ENCODE results near the gene RAPGEF5. TPM values are rescaled to one million over a fixed set of nuclear protein-coding genes. Genes with fewer than 3 reads are reported as not detected.

Gene RAPGEF5
- total and polyA plus RNA-seq, 10 donors, result 10.2 to 335 (median 184) TPM

DNA sequence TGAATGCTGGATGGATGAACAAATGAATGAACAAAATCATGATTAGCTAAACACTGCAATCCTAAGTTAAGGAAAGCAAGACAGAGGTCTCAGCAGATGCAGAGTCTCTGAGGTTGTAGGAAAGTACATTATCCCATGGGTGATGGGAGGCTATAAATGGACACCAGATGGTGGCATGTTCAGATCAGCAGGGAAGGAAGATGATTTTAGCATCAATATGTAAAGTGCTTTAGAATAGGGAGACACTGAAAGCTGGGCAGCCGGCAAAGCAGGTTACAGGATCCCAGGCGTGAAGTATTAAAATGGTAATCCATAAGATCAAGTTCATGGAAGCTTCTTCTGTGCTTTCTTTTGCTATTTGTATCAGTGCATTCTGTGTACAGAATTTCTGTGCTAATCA is 7.9 kb upstream of the RAPGEF5 start:
- WGBS, 5 donors, result 86 to 92% (median 87%) methylated on average over 2 of the region's 2 CpGs
- no peaks in the 10 kb centered on the region for H3K4me1 ChIP-seq
- no peak overlapping the region for H3K4me3 ChIP-seq
- intact Hi-C loops (cut with DNase I; ENCODE audit: low total_unique reads), result no loop called here
- TF ChIP-seq, protein P1, sequence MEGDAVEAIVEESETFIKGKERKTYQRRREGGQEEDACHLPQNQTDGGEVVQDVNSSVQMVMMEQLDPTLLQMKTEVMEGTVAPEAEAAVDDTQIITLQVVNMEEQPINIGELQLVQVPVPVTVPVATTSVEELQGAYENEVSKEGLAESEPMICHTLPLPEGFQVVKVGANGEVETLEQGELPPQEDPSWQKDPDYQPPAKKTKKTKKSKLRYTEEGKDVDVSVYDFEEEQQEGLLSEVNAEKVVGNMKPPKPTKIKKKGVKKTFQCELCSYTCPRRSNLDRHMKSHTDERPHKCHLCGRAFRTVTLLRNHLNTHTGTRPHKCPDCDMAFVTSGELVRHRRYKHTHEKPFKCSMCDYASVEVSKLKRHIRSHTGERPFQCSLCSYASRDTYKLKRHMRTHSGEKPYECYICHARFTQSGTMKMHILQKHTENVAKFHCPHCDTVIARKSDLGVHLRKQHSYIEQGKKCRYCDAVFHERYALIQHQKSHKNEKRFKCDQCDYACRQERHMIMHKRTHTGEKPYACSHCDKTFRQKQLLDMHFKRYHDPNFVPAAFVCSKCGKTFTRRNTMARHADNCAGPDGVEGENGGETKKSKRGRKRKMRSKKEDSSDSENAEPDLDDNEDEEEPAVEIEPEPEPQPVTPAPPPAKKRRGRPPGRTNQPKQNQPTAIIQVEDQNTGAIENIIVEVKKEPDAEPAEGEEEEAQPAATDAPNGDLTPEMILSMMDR (IDR thresholded peaks at IDR 0.05 in 8 of 11, conservative IDR thresholded peaks at IDR 0.05 in 3 of 11), result no peak
- no peak for TF ChIP-seq POLR2A (IDR thresholded peaks at IDR 0.05)
- TF ChIP-seq POLR2AphosphoS5 (IDR thresholded peaks at IDR 0.05), result no peak
- no peaks in the 10 kb centered on the region for H3K9me3 ChIP-seq
- DNase-seq, result no peak
- no peak overlapping the region for H3K27ac ChIP-seq
- H3K27me3 ChIP-seq (replicated peaks in 1 of 7), result no peaks in the 10 kb centered on the region
- no peaks in the 10 kb centered on the region for H3K36me3 ChIP-seq

DNA sequence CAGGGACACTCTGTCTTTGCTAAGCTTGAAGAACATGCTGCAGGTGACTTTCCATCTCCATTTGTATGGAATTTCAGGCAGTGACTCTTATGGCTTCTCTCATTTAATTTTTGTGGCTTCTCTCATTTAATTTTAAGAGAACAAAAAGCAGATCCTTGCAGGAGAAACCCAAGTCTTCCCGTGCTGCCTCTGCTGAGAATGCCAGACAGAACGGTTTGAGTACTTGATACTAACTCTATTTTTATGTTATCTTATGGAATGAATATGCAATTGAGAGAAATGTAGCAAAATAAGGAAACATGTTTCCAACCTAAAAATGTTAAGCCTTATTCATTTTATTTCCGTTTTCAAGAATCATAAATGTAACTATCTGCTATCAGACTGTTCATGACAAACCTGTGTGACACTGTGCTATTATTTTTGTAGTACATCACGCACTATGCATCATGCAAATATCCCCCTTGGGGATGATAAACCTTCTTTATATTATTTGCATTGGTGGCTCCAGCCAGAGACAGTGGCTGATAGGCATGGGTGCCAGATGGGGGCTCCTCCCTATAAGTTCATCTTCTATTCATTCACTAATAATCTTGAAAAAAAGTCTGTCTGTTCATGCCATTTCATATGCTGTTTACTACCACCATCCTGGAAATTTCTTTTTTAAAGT is 6.9 kb upstream of the RAPGEF5 start:
- Histone ChIP-seq H3K4me3 (no peak overlapping the region), H3K27ac (no peak overlapping the region), H3K27me3 (replicated peaks in 1 of 7) (no peaks in the 10 kb centered on the region), H3K9me3 (no peaks in the 10 kb centered on the region), H3K4me1 (no peaks in the 10 kb centered on the region), H3K36me3 (no peaks in the 10 kb centered on the region)
- TF ChIP-seq, protein P1 (IDR thresholded peaks at IDR 0.05 in 8 of 11, conservative IDR thresholded peaks at IDR 0.05 in 3 of 11), result no peak
- TF ChIP-seq POLR2AphosphoS5 (IDR thresholded peaks at IDR 0.05) (no peak), POLR2A (IDR thresholded peaks at IDR 0.05) (no peak)
- 76 to 84% (median 79%) methylated on average over 4 of the region's 4 CpGs for WGBS, 5 donors
- no peak for DNase-seq
- intact Hi-C loops (cut with DNase I; ENCODE audit: low total_unique reads), result no loop called here

DNA sequence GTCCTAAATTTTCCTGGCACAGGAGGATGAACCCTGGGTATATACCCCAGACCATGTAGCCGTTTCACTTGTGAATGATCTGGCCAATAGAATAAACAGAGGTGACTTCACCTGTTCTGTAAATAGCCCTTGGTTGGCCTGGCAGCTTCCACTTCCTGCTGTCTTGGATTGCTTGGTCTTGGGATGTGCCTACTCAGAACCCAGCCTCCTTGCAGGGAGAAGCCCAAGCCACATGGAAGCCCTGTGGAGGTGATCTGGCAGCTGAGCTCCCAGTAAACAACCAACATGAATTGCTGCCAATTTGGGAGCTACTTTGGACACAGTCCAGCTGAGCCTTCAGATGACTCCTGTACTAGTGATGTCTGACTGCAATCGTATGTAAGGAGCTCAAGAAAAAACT is 4.8 kb upstream of the RAPGEF5 start:
- Histone ChIP-seq H3K27me3 (replicated peaks in 1 of 7) (peaks cover 0 to 18% (median 3%) of the 10 kb centered on the region in 7 donors), H3K36me3 (no peaks in the 10 kb centered on the region), H3K4me1 (peaks cover 0 to 9% (median 4%) of the 10 kb centered on the region in 6 donors), H3K27ac (no peak overlapping the region), H3K4me3 (no peak overlapping the region), H3K9me3 (no peaks in the 10 kb centered on the region)
- no peak for DNase-seq
- TF ChIP-seq POLR2A (IDR thresholded peaks at IDR 0.05) (no peak), POLR2AphosphoS5 (IDR thresholded peaks at IDR 0.05) (no peak)
- TF ChIP-seq, protein P1 (IDR thresholded peaks at IDR 0.05 in 8 of 11, conservative IDR thresholded peaks at IDR 0.05 in 3 of 11), result no peak
- intact Hi-C loops (cut with DNase I; ENCODE audit: low total_unique reads), result no loop called here
- WGBS, 5 donors, result 75 to 92% (median 81%) methylated on average over 2 of the region's 2 CpGs

DNA sequence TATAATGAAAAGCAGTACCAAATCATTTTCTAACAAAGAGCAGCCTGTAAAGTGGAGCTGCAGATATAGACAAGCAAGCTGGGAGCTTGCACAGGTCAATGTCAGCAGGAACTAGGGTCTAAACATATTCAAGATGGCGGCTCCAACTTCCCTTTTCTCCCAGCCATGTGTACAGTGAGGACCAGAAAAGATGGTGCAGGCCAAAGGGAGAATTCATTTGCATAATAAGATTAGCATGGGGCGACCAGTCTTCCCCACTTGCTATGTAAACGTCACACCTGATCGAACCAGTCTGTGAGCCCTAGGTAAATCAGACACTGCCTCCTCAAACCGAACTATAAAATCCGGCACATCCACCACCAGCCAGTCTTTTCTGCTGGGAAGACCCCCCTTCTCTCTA is 4.4 kb upstream of the RAPGEF5 start:
- Histone ChIP-seq H3K9me3 (no peaks in the 10 kb centered on the region), H3K27ac (no peak overlapping the region)
- DNase-seq, result no peak

More for the DNA sequence above, 4.4 kb upstream of the RAPGEF5 start:
- Histone ChIP-seq H3K4me1 (peaks cover 0 to 13% (median 6%) of the 10 kb centered on the region in 6 donors), H3K36me3 (no peaks in the 10 kb centered on the region), H3K4me3 (no peak overlapping the region), H3K27me3 (replicated peaks in 1 of 7) (peaks cover 0 to 22% (median 3%) of the 10 kb centered on the region in 7 donors)
- intact Hi-C loops (cut with DNase I; ENCODE audit: low total_unique reads), result no loop called here
- TF ChIP-seq POLR2AphosphoS5 (IDR thresholded peaks at IDR 0.05) (no peak), POLR2A (IDR thresholded peaks at IDR 0.05) (no peak)
- TF ChIP-seq, protein P1 (IDR thresholded peaks at IDR 0.05 in 8 of 11, conservative IDR thresholded peaks at IDR 0.05 in 3 of 11), result no peak
- WGBS, 5 donors, result 75 to 88% (median 82%) methylated on average over 6 of the region's 6 CpGs
